Subcutaneous abdominal adipose tissue (tissue), 5 donors: ENCODE results near the gene MOXD1.
"Not testable (repeated sequence)": the region's sequence is repeated elsewhere in the genome, so short reads cannot be mapped to it uniquely, and the experiment has no call there.

Experiments used
- H3K27ac ChIP-seq: one replicate; pipeline ENCODE4 v1.7.0; 2013; ENCODE audit warnings: low read depth, mild to moderate bottlenecking, inconsistent platforms, low read length, moderate library complexity
- H3K27me3 ChIP-seq, 5 donors: one replicate each; pipeline ENCODE4 v1.7.0; 2013; ENCODE audit warnings: low read length in 5 of 5, inconsistent platforms in 1 of 5; ENCODE audit not compliant: control insufficient read depth in 5 of 5, insufficient read depth in 4 of 5
- H3K36me3 ChIP-seq, 5 donors: one replicate each; pipeline ENCODE4 v1.7.0; 2013; ENCODE audit warnings: low read length in 5 of 5; ENCODE audit not compliant: control insufficient read depth in 5 of 5, insufficient read depth in 5 of 5
- H3K4me1 ChIP-seq, 5 donors: one replicate each; pipeline ENCODE4 v1.7.0; 2013; ENCODE audit warnings: low read length in 5 of 5, mild to moderate bottlenecking in 3 of 5, moderate library complexity in 1 of 5; ENCODE audit not compliant: control insufficient read depth in 5 of 5, insufficient read depth in 5 of 5
- H3K4me3 ChIP-seq, 5 donors: one replicate each; pipeline ENCODE4 v1.7.0; 2013; ENCODE audit warnings: low read length in 5 of 5, low read depth in 1 of 5
- H3K9ac ChIP-seq, 5 donors: one replicate each; pipeline ENCODE4 v1.7.0; 2013; ENCODE audit warnings: low read length in 5 of 5, mild to moderate bottlenecking in 4 of 5, moderate library complexity in 3 of 5
- H3K9me3 ChIP-seq, 5 donors: one replicate each; pipeline ENCODE4 v1.7.0; 2013; ENCODE audit warnings: low read length in 5 of 5; ENCODE audit not compliant: control insufficient read depth in 5 of 5
- donor health status: healthy.
- donor health status: healthy.
- donor health status: healthy.
- donor health status: healthy.
- donor health status: healthy.

MOXD1 gene

GRCh38 chr6:132330759-132331158, 70.5 kb downstream of the MOXD1 start:
- Histone ChIP-seq H3K9ac (no peak overlapping the region), H3K27me3 (no peaks in the 10 kb centered on the region), H3K27ac (no peak overlapping the region)

GRCh38 chr6:132322398-132322797, 78.9 kb downstream of the MOXD1 start:
- no peak overlapping the region for H3K27ac ChIP-seq
- H3K36me3 ChIP-seq, result no peaks in the 10 kb centered on the region
- peaks cover 0 to 4% (median 0%) of the 10 kb centered on the region in 5 donors for H3K9me3 ChIP-seq
- no peaks in the 10 kb centered on the region for H3K27me3 ChIP-seq
- H3K4me1 ChIP-seq, result no peaks in the 10 kb centered on the region
- H3K9ac ChIP-seq, result no peak overlapping the region
- H3K4me3 ChIP-seq, result no peak overlapping the region

More at GRCh38 chr6:132330759-132331158, 70.5 kb downstream of the MOXD1 start:
- no peaks in the 10 kb centered on the region for H3K4me1 ChIP-seq
- no peaks in the 10 kb centered on the region for H3K9me3 ChIP-seq
- H3K36me3 ChIP-seq, result no peaks in the 10 kb centered on the region
- no peak overlapping the region for H3K4me3 ChIP-seq

DNA sequence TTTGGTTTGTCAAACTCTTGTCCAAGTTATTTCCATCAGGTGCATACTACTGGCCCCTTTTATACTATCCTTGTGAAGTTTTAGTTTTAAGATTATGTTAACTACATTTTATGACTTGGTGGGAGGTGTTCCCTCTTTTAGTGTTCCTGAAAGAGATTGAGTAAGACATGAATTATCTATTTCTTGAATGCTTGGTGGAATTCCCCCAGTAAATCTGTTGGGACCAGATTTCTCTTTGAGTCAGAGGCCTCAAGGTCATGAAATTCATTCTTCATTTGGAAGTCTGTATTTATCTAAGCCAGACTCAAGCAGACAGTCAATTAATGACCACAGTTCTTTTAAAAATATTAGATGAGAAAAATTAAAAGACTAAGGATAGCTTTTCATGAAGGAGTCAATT, 81.3 kb downstream of the MOXD1 start:
- H3K9ac ChIP-seq, result no peak overlapping the region
- no peak overlapping the region for H3K27ac ChIP-seq
- H3K27me3 ChIP-seq, result no peaks in the 10 kb centered on the region
- no peaks in the 10 kb centered on the region for H3K36me3 ChIP-seq
- no peaks in the 10 kb centered on the region for H3K4me1 ChIP-seq
- H3K9me3 ChIP-seq, result peaks cover 3 to 20% (median 10%) of the 10 kb centered on the region in 5 donors
- H3K4me3 ChIP-seq, result no peak overlapping the region

DNA sequence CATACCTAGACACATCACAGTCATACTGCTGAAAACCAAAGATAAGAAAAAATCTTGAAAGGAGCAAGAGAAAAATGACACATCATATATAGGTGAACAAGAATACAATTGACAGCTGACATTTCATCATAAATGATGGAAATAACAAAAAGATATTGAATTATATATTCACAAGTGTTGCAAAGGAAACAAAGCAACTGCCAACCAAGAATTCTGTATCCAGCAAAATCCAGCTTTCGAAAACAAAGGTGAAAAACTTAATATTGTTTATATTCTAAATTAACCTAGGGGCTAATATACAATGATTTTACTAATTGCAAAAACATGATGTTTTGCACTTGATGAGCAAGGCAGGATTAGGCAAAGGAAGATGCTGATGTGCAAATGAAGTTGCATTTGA, 84.3 kb downstream of the MOXD1 start:
- Histone ChIP-seq H3K9me3 (peaks cover 3 to 21% (median 10%) of the 10 kb centered on the region in 5 donors), H3K9ac (no peak overlapping the region)

GRCh38 chr6:132314432-132314831, 86.8 kb downstream of the MOXD1 start:
- no peak overlapping the region for H3K27ac ChIP-seq
- no peak overlapping the region for H3K4me3 ChIP-seq
- no peaks in the 10 kb centered on the region for H3K27me3 ChIP-seq
- H3K36me3 ChIP-seq, result peaks cover 0 to 2% (median 0%) of the 10 kb centered on the region in 5 donors
- no peak overlapping the region for H3K9ac ChIP-seq
- H3K9me3 ChIP-seq, result peaks cover 3 to 21% (median 10%) of the 10 kb centered on the region in 5 donors
- H3K4me1 ChIP-seq, result no peaks in the 10 kb centered on the region

More for the DNA sequence above, 84.3 kb downstream of the MOXD1 start:
- Histone ChIP-seq H3K36me3 (no peaks in the 10 kb centered on the region), H3K27ac (no peak overlapping the region), H3K4me3 (no peak overlapping the region), H3K27me3 (no peaks in the 10 kb centered on the region), H3K4me1 (no peaks in the 10 kb centered on the region)

DNA sequence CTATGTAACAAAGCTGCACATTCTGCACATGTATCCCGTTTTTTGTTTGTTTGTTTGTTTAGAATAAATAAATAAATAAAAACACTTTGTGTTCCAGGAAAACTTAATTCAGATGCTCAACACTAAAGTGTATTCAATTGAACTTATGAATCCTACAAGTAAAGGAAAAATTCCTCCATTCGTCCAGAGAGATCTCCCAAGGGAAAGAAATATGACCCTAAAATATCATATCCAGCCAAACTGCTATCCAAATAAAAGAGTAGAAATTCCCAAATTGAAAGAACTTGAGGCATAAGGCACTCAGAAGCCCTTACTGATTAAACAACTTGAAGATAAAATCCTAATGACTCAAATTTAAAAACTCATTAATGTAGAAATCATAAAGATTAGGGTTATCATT, 90.4 kb downstream of the MOXD1 start:
- Histone ChIP-seq H3K4me1 (no peaks in the 10 kb centered on the region), H3K27ac (no peak overlapping the region), H3K27me3 (no peaks in the 10 kb centered on the region), H3K9ac (no peak overlapping the region), H3K36me3 (peaks cover 0 to 5% (median 0%) of the 10 kb centered on the region in 5 donors), H3K4me3 (no peak overlapping the region), H3K9me3 (peaks cover 0 to 7% (median 2%) of the 10 kb centered on the region in 5 donors)

DNA sequence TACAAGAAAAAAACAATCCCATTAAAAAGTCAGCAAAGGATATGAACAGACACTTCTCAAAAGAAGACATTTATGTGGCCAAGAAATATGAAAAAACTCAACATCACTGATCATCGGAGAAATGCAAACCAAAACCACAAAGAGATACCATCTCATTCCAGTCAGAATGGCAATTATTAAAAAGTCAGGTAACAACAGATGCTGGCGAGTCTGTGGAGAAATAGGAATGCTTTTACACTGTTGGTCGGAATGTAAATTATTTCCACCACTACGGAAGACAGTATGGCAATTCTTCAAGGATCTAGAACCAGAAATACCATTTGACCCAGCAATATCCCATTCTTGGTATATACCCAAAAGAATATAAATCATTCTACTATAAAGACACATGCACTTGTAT, 91.1 kb downstream of the MOXD1 start:
- not testable (repeated sequence) for H3K27ac ChIP-seq, H3K4me1 ChIP-seq, H3K9me3 ChIP-seq, H3K36me3 ChIP-seq, H3K27me3 ChIP-seq, H3K9ac ChIP-seq, H3K4me3 ChIP-seq

- Histone ChIP-seq H3K9me3 (peaks cover 0 to 2% (median 0%) of the 10 kb centered on the region in 5 donors), H3K36me3 (peaks cover 0 to 5% (median 0%) of the 10 kb centered on the region in 5 donors), H3K9ac (no peak overlapping the region), H3K27ac (no peak overlapping the region), H3K27me3 (peaks cover 0 to 3% (median 0%) of the 10 kb centered on the region in 5 donors), H3K4me1 (no peaks in the 10 kb centered on the region), H3K4me3 (no peak overlapping the region)
Observed at GRCh38 chr6:132304891-132305305, 96.4 kb downstream of the MOXD1 start.

GRCh38 chr6:132300323-132300949, 100.8 kb downstream of the MOXD1 start:
- Histone ChIP-seq H3K9me3 (no peaks in the 10 kb centered on the region), H3K4me1 (no peaks in the 10 kb centered on the region), H3K4me3 (no peak overlapping the region), H3K9ac (no peak overlapping the region), H3K27me3 (peaks cover 0 to 3% (median 0%) of the 10 kb centered on the region in 5 donors), H3K36me3 (no peaks in the 10 kb centered on the region), H3K27ac (no peak overlapping the region)

DNA sequence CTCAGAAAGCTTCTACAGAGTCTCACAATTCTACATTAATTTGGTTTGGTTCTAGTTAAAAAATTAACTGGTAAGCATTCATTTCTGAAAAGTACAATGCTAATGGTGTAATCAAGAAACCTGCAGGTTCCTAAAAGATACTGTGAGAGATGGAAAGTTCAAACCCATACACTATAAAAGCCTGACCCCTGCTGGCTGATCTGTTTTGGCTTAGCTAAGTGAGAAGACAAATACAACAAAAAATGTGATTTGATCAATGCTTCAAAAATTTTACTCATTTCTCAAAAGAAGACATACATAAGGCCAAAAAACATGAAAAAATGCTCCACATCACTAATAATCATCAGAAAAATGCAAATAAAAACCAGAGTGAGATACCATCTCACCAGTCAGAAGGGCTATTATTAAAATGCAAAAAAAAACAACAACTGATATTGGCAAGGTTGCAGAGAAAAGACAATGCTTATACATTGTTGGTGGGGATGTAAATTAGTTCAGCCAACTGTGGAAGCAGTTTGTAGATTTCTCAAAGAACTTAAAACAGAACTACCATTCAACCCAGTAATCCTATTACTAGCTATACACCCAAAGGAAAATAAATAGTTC, 102.8 kb downstream of the MOXD1 start:
- Histone ChIP-seq H3K4me1 (no peaks in the 10 kb centered on the region), H3K4me3 (no peak overlapping the region), H3K27ac (no peak overlapping the region), H3K9me3 (no peaks in the 10 kb centered on the region), H3K36me3 (no peaks in the 10 kb centered on the region), H3K9ac (no peak overlapping the region), H3K27me3 (no peaks in the 10 kb centered on the region)
